Left hindlimb (tissue), 1 donor: ENCODE measurements around the gene EXOC1L.

Experiments used
- DNase-seq: peaks from one replicate; pipeline ENCODE4 v3.0.0-alpha.2; 2018

EXOC1L gene

GRCh38 chr4:55819634-55820033 is at the start of gene EXOC1L:
TSS of gene EXOC1L (plus strand) at chr4:55819790. CDS start at chr4:55820027, 237 bp downstream.
- peak; percentile 53 for DNase-seq

- DNase-seq, result no peak
Measured at GRCh38 chr4:55770662-55771061, 48.9 kb upstream of the EXOC1L start.

GRCh38 chr4:55781341-55781740 is 38.2 kb upstream of the EXOC1L start:
- no peak for DNase-seq

- DNase-seq, result no peak
Measured at GRCh38 chr4:55781812-55782211, 37.8 kb upstream of the EXOC1L start.

GRCh38 chr4:55783584-55783983 is 36.0 kb upstream of the EXOC1L start:
- DNase-seq, result no peak

- no peak for DNase-seq
Measured at GRCh38 chr4:55784747-55785146, 34.8 kb upstream of the EXOC1L start.

GRCh38 chr4:55791666-55792065 is 27.9 kb upstream of the EXOC1L start:
- no peak for DNase-seq

- DNase-seq, result no peak
Measured at GRCh38 chr4:55793479-55793878, 26.1 kb upstream of the EXOC1L start.

- no peak for DNase-seq
Measured at GRCh38 chr4:55794053-55794452, 25.5 kb upstream of the EXOC1L start.

- no peak for DNase-seq
Measured at GRCh38 chr4:55795341-55795740, 24.2 kb upstream of the EXOC1L start.

GRCh38 chr4:55801498-55801897 is 18.1 kb upstream of the EXOC1L start:
- no peak for DNase-seq

GRCh38 chr4:55807556-55807955 is 12.0 kb upstream of the EXOC1L start:
- no peak for DNase-seq

- DNase-seq, result no peak
Measured at GRCh38 chr4:55808186-55808585, 11.4 kb upstream of the EXOC1L start.

GRCh38 chr4:55808632-55809031 is 11.0 kb upstream of the EXOC1L start:
- DNase-seq, result no peak

- DNase-seq, result no peak
Measured at GRCh38 chr4:55817691-55818090, 1.9 kb upstream of the EXOC1L start.

- DNase-seq, result no peak
Measured at GRCh38 chr4:55820279-55820678, 689 bp downstream of the EXOC1L start.

- DNase-seq, result no peak
Measured at GRCh38 chr4:55822329-55822728, 2.7 kb downstream of the EXOC1L start.

- DNase-seq, result no peak
Measured at GRCh38 chr4:55824865-55825264, 5.3 kb downstream of the EXOC1L start.

- no peak for DNase-seq
Measured at GRCh38 chr4:55826986-55827385, 7.4 kb downstream of the EXOC1L start.

- no peak for DNase-seq
Measured at GRCh38 chr4:55827582-55827981, 8.0 kb downstream of the EXOC1L start.

- DNase-seq, result no peak
Measured at GRCh38 chr4:55830048-55830447, 10.5 kb downstream of the EXOC1L start.

GRCh38 chr4:55830716-55831115 is 11.1 kb downstream of the EXOC1L start:
- DNase-seq, result no peak

GRCh38 chr4:55834086-55834795 is 14.7 kb downstream of the EXOC1L start:
- no peak for DNase-seq

GRCh38 chr4:55837903-55838302 is 18.3 kb downstream of the EXOC1L start:
- no peak for DNase-seq

- no peak for DNase-seq
Measured at GRCh38 chr4:55838356-55838755, 18.8 kb downstream of the EXOC1L start.
